HG02840 (cell line): Measurements from ENCODE around the gene SCEL.
"Not testable (repeated sequence)": the region's sequence is repeated elsewhere in the genome, so short reads cannot be mapped to it uniquely, and the experiment has no call there.

Source experiments
- ATAC-seq: cut with Tn5 transposase; IDR thresholded peaks from one replicate; pipeline ENCODE4 v1.9.1; 2021; ENCODE audit warnings: mild to moderate bottlenecking, moderate library complexity, moderate number of reproducible peaks; ENCODE audit not compliant: unreplicated experiment, low FRiP score

Gene SCEL

DNA sequence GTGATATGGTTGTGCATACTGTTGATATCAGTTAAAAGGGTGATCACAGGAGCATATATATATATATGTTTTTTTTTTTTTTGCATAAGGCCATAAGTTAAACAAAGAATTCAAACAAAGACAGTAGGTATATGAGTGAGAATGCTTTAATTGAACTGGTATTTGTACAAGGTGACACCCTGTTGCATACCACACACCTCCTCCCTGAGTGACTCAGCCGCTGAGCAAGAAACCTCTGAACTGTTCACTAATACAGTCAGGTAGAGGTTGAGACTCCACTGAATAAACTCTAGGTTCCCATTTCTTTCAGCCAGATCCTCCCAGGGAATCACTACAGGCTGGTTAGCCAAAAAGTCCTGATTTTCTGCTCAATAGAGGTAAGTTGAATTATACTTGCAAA lies at the start of gene SCEL:
Gene SCEL, plus strand, starts transcription at position 259 of the 400 bp plus-strand sequence. CDS start 20,170 bp downstream, outside the sequence.
- ATAC-seq = no peak

DNA sequence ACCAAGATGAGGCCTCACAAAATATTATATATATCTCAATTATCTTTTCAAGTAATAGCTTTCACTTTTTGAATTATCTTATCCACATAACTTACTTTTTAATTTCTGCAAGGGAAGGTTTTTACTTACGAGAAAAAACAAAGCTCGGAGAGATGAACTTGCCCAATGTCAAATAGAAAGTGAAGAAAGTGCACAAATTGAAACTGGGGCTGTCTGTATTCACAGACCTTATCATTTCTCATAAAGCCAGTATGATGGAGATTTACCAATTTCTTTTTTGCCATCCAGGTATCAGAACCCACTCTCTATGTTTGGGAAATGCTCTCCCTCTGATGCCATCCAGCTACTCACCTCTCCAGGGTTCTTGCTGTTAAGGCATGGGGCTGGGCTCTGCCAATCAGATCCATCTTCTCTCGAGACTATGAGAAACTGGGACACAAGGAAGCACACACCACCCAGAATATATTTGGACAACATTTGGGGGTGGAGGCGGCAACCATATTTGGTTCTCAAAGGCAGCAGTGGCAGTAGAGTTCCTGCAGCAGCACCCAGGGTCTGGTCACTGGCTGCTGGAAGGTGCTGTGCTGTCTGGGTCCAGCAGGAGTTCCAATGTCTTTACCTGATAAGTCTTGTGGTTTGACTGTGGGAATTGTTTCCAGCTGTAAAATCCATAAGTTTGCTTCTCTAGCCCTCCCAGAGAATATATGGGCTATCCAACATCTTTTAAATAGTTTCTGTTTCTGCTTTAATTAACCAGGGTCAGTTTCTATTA lies 45.8 kb upstream of the SCEL start:
- ATAC-seq = no peak

DNA sequence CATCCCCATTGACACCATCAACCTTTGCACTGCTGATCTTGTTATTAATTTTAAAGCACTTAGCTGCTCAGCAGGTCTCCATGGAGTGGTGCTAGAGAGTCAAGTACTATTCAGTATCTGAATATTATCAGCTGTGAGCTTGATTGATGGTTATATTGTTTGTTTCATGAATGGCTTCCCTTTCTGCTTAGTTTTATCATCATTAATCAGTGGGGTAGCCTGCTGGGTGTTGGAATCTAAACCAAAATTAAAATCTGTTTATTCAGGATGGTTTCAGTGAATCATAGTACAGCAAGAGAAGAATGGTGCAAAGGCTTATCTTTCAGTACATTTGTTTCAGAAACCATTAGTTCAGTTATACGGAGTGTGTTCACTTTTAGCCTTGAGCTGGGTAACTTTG lies 42.5 kb upstream of the SCEL start:
- no peak for ATAC-seq

- no peak for ATAC-seq
These were observed 41.3 kb upstream of the SCEL start for GRCh38 chr13:77494226-77494625.

GRCh38 chr13:77497350-77497749 lies 38.2 kb upstream of the SCEL start:
- no peak for ATAC-seq

- ATAC-seq = no peak
These were observed 37.7 kb upstream of the SCEL start for GRCh38 chr13:77497835-77498234.

GRCh38 chr13:77502104-77502720 lies 33.3 kb upstream of the SCEL start:
- ATAC-seq = peak; percentile 92

DNA sequence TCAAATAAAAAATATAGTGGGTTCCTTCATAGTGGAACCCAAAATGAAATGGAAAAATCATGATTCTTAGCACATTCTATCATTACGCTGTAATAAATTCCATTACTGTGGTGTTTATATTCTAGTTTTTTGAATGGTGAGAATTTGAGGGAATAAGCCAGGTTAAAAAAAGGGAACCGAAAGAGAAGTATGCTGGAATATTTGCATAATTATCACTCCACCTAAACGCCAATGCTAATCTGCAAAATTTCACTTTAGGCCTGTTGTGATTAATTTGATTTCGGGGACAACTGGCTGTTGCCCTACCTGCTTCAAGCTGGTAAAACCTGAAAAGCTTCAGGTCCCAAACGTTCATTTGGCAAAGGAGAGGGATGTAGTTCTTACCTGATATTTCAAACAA lies 32.1 kb upstream of the SCEL start:
- ATAC-seq = no peak

GRCh38 chr13:77506874-77507273 lies 28.6 kb upstream of the SCEL start:
- no peak for ATAC-seq

DNA sequence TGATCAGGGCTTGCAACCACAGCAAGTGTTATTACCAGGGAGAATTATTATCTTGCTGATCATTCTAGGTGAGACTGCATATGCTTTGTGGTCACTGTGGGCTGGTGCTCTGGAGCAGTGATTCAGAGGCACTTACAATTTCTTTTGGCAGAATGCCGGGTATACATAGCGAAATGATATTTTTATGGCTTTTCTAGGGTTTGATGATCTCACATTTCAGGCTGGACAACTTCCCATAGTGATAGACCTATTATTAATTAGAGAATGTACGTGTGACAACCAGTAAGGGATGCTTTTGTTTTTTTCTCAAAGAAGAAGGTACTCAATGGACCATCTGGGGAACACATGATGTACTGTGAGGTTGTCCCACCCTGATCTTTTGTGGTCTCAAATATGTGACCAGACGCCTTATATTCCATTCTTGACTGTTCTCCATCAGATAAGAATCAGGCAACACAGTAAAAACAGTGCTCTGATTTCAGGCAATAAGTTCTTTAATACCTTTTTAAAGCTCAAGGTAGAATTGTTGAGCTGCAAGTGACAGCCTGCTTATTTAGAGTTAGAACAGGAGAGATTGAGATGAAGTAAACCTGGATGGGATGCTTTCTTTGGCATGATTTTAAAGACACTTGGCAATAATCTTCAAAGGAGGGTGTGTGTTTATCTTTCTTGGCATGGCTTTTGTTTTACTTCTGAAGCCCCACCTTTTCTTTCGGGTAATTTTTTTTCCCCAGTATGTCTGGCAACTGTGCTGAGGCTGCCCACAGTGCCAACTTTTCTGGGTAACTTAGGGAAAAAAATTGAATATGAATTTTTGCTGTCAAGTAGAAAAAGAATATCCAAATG lies 27.4 kb upstream of the SCEL start:
- no peak for ATAC-seq

GRCh38 chr13:77508959-77509620 lies 26.4 kb upstream of the SCEL start:
- no peak for ATAC-seq

- ATAC-seq = no peak
These were observed 25.4 kb upstream of the SCEL start for GRCh38 chr13:77510156-77510555.

GRCh38 chr13:77511552-77511951 lies 24.0 kb upstream of the SCEL start:
- ATAC-seq = no peak

DNA sequence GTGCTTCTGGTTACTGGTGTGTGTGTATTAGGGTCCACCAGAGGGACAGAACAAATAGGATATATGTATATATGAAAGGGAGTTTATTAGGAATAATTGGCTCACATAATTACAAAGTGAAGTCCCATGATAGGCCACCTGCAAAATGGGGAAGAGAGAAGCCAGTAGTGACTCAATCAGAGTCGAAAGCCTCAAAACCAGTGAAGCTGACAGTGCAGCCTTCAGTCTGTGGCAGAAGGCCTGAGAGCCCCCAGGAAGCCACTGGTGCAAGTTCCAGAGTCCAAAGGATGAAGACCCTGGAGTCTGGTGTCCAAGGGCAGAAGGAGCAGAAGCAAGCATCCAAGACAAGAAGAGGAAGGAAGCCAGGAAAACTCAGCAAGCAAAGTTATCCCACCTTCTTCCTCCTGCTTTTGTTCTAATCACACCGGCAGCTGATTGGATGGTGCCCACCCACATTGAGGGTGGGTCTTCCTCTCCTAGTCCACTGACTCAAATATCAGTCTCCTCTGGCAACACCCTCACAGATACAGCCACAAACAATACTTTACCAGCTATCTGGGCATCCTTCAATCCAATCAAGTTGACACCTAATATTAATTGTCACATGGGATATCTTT lies 21.7 kb upstream of the SCEL start:
- ATAC-seq = peak; percentile 71

- ATAC-seq = peak; percentile 68
These were observed 21.2 kb upstream of the SCEL start for GRCh38 chr13:77514336-77514726.

DNA sequence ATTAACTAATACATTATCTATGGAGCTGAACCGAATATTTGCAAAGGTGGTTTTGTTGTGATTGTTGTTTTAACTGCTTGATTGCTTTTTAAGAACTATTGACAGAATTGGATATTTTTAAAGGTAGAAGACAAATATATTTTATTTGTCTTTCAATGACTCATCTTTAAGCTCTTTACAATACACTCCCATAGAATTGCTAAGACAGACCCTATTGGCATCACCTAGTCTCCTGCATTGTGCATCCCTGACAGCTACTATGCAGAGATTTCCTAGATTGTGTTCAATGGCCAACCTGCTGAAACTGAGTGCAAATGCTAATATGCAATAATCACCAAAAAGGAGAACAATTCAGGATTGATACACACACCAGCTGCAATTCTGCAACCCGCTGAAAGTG lies 19.7 kb upstream of the SCEL start:
- ATAC-seq = no peak

GRCh38 chr13:77516342-77516789 lies 19.1 kb upstream of the SCEL start:
- peak; percentile 46 for ATAC-seq

GRCh38 chr13:77518266-77518665 lies 17.2 kb upstream of the SCEL start:
- ATAC-seq = no peak

DNA sequence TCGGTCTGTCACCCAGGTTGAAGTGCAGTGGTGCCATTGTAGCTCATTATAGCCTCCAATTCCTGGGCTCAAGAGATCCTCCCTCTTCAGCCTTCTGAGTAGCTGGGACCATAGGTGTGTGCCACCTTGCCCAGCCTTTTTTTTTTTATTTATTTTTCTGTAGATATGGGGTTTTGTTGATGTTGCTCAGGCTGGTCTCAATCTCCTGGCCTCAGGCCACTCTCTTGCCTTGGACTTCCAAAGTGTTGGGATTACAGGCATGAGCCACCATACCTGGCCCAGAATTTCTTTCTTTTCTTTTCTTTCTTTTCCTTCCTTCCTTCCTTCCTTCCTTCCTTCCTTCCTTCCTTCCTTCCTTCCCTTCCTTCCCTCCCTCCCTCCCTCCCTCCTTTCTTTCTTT lies 16.1 kb upstream of the SCEL start:
- not testable (repeated sequence) for ATAC-seq

- ATAC-seq = no peak
These were observed 15.7 kb upstream of the SCEL start for GRCh38 chr13:77519808-77520207.
